Cortex of kidney (tissue), 1 donor: ENCODE results near the gene MTFP1.
"Not testable (repeated sequence)": the region's sequence is repeated elsewhere in the genome, so short reads cannot be mapped to it uniquely, and the experiment has no call there.

Source experiments
- DNase-seq: peaks from one replicate; lab custom pipeline; 2025; lab: John Stamatoyannopoulos, UW

Gene MTFP1

DNA sequence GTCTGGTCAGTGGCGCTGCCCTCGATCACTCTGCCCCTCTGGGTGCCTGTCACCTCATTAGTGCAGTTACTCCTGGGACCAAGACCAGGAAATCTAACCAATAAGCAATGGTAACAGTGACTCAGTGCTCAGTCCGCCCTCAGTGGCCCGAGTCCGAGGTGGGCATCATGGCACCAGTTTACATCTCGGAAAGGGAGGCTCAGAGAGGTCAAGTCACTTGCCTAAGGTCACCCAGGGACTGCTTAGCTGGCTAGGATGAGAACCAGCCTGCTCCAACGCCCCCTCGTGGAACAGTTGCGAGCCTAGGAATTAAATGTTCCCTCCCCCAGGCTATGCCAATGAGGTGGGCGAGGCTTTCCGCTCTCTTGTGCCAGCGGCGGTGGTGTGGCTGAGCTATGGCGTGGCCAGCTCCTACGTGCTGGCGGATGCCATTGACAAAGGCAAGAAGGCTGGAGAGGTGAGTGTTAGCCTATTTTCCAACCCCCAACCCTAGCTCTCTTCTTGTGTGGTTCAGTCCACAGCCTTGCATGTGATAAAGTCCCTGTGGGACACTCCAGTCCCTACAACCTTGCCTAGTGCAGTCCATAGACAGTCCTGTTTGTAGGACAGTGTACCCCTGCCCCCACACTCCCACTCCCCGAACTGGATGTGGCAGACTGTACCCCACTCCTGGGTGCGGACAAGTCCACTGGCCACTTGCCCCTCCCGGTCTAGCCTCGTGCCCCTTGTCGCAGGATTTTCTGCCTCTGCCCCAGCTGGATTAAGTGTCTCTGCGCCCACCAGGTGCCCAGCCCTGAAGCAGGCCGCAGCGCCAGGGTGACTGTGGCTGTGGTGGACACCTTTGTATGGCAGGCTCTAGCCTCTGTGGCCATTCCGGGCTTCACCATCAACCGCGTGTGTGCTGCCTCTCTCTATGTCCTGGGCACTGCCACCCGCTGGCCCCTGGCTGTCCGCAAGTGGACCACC is 1.1 kb downstream of the MTFP1 start:
- DNase-seq, result no peak

GRCh38 chr22:30427871-30428270 is 2.3 kb downstream of the MTFP1 start:
- no peak for DNase-seq

DNA sequence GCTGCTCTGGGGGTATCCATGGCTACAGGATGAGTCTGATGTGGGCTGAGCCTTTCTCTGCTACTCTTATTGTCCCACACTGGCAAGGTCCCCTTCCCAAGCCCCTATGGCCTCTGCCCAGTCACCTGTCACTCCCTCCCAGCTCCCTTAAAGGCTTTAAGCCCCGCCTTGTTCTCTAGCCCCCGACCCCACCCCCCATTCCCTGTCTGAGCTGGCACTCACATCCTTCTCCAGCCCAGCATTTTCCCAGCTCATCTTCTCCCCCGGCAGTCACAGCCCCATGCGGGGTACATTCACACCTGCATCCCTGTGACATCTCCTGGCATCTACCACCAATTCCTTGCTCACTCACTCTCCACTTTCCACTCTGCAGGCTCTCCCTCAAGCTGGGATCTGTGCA is 4.3 kb downstream of the MTFP1 start:
- DNase-seq, result no peak

DNA sequence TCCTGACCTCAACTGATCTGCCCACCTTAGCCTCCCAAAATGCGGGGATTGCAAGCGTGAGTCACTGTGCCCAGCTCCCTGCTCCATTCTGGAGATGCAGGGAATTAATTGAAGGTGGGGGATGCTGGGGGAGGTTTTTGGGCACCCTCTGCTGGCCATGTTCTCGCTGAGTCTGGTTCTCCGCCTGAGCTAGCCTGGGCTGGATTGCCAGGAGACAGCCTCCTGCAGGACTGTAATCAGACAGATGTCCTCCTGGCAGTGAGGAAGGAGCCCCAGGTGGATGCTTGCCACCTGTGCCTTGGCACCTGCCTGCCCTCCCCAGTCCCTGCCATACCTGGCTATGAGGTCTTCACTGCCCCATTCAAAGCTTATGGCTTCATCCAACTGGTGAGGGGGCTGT is 5.4 kb downstream of the MTFP1 start:
- no peak for DNase-seq

GRCh38 chr22:30432096-30432495 is 6.5 kb downstream of the MTFP1 start:
- DNase-seq, result no peak

- DNase-seq, result no peak
These were observed 7.0 kb downstream of the MTFP1 start for GRCh38 chr22:30432520-30432919.

DNA sequence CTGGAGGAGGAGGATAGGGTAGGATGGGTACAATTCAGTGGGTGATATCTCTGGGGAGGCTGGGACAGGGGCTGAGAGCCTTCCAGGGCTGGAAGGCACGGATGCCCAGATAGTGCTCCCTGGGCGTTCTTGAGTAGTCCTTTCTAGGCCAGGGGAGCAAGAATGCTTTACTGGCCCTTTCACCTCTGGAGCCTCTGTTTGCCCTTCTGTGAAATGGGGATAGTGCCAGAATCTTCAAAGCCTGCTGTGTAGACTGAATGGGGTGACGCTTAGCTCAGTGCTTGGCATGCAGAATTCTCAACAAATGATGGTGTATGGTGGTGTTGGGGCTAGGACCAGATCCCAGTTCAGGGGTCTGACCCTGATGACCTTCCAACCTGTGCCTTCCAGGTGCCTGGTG is 7.7 kb downstream of the MTFP1 start:
- no peak for DNase-seq

DNA sequence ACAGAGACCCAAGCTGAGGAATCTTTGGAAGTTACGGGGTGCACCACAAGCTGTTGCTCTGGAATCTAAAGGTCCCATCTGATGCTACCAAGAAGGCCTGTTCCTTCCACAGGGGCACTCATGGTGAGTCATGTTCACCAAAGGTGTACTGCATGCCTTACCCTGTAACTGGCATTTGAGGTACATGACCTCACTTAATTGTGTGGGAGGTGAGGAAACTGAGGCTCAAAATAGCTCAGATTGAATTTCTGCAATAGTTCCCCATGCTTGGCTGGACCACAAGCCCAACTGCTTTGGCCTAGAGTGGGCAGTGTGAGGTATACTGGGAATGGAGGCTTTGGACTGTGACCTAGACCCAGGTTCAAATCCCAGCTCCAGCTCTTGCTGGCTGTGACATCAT is 8.2 kb downstream of the MTFP1 start:
- no peak for DNase-seq

GRCh38 chr22:30434843-30435242 is 9.3 kb downstream of the MTFP1 start:
- no peak for DNase-seq

DNA sequence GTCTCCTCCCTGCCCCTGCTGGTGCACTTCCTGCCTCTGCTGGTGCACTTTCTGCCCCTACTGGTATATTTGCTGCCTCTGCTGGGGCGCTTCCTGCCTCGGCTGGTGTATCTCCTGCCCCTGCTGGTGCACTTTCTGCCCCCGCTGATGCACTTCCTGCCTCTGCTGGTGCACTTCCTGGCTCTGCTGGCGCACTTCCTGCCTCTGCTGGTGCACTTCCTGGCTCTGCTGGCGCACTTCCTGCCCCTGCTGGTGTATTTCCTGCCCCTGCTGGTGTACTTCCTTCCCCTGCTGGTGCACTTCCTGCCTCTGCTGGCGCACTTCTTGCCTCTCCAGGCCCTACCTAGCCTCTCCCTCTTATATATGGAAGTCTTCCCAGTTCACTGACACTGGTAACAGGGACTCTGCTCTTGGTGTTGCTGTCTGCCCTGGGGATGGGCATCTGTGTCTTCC is 10.1 kb downstream of the MTFP1 start:
- no peak for DNase-seq

GRCh38 chr22:30436196-30436595 is 10.6 kb downstream of the MTFP1 start:
- no peak for DNase-seq

GRCh38 chr22:30438559-30438958 is 13.0 kb downstream of the MTFP1 start:
- no peak for DNase-seq

- DNase-seq, result no peak
These were observed 13.7 kb downstream of the MTFP1 start for GRCh38 chr22:30439226-30439625.

DNA sequence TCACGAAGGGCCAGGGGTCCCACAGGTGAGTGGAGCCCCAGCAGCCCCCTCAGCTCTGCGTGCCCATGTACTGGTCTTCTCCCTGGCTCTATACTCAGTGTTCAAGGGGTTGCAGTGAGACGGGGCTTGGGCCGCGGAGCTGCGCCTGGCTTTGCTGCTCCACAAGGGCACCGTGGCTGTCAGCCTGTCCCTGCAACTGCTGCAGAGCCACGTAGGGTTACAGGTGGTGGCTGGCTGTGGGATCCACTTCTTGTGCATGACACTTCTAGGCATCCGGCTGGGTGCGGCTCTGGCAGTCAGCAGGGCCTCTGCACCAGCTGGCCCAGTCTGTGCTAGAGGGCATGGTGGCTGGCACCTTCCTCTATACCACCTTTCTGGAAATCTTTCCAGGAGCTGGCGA is 14.3 kb downstream of the MTFP1 start:
- no peak for DNase-seq

DNA sequence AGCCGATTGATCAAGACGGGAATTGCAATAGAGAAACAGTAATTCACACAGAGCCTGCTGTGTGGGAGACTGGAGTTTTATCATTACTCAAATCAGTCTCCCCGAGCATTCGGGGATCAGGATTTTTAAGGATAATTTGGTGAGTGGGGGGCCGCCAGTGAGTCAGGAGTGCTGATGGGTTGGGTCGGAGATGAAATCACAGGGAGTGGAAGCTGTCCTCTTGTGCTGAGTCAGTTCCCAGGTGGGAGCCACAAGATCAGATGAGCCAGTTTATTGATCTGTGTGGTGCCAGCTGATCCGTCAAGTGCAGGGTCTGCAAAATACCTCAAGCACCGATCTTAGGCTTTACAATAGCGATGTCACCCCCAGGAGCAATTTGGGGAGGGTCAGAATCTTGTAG is 15.5 kb downstream of the MTFP1 start:
- DNase-seq, result no peak

- DNase-seq, result no peak
These were observed 19.3 kb downstream of the MTFP1 start for GRCh38 chr22:30444632-30445437.

DNA sequence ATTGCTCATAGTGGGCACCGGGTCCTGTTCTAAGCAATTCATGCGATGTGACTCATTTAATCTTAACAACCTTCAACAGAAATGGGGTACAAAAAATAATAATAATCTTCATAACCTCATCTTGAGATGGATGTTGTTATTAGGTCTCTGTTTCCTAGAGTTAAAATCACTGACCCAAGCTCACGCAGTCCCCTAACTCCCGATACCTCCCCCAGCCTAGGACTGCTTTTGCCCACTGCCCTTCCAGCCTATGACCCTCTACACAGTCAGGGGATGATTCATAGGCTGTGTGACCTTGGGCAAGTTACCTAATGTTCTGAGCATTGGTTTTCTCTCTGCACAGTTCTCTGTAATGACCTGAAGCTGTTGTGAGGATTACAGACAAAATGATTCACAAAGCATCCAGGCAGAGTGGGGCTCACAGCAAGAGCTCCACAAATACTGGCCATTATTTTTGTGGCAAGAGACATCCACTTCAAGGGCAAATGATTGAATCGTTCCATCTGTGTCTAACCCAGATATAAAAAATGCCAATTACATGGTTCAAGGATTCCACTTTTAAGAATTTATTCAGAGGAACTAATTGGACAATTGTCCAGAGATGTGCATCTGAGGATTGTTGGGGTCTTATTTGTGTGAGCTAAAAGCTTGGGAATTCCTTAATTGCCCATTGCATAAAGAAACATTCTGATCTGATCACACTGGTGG is 20.0 kb downstream of the MTFP1 start:
- DNase-seq, result no peak

GRCh38 chr22:30447656-30448055 is 22.1 kb downstream of the MTFP1 start:
- no peak for DNase-seq

DNA sequence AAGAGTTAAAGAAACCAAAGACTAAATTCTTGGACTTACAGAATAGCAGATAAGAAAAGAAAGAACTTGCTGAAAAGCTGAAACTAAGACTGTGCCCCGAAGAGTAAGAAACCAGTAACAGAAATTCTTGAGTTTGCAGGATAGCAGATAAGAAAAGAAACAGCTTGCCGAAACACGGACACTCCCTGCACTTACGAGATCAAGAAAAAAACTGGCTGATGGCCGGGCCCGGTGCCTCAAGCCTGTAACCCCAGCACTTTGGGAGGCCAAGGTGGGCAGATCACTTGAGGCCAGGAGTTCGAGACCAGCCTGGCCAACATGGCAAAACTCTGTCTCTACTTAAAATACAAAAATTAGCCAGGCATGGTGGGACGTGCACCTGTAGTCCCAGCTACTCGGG is 25.9 kb downstream of the MTFP1 start:
- DNase-seq, result not testable (repeated sequence)

DNA sequence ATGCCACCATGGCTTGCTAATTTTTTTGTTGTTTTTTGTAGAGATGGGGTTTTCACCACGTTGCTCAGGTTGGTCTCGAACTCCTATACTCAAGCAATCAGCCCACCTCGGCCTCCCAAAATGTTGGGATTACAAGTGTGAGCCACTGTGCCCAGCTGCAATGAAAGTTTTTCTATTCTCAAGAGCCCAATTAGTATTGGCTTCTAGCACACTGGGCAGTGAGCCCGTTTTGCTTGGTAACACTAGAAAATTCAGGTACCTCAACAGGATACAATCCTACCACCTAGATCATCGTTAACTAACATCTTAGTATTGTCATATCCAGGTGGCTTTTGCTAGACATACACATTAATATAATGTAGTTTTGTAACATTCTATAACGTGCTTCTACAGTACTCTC is 27.3 kb downstream of the MTFP1 start:
- no peak for DNase-seq

- DNase-seq, result no peak
These were observed 28.4 kb downstream of the MTFP1 start for GRCh38 chr22:30453731-30454510.
